ENCODE results near the gene PDE11A. TPM values are rescaled to one million over a fixed set of nuclear protein-coding genes. Genes with fewer than 3 reads are reported as not detected.

PDE11A gene
- total RNA-seq, 1 experiment from 2014 or later = 0.29 TPM

DNA sequence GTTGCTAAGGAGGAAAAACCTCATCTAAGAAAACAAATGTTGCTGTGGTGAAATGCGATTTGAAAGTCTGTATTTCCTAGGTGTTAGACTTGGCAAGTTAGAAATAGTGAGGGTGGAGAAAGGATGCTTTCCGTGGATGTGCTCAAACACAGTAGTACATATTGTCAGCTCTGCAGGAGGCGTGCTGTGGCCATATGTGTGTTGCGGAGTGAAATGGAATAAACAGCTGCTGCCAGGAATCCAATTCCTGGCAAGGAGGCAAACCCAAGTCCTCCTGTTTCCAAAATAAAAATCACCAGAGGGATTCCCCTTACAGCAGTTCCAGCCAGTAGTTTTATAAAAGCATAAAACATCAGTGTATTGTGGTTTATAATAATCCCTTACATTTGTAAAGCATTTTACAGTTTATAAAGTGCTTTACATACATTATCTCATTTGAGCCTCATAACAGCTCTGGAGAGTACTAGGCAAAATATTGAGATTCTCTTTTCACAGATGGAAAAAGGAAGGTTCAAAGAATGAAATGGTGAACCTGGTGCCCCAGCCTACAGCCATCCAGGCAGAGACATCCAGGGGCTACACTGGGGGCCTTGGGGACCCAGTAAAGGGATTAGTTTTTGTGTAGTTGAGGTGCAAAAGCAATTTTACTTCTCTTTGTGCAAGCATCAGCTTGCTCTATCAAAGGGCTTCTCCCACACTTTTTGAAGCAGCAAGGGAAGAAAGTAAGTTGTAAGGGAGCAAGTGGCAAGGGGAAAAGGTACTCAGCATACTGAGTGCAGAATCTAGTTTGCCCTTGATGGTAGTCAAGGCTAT is 474.0 kb downstream of the PDE11A start:
- DNase-seq (ENCODE audit: low read depth) = no peak

DNA sequence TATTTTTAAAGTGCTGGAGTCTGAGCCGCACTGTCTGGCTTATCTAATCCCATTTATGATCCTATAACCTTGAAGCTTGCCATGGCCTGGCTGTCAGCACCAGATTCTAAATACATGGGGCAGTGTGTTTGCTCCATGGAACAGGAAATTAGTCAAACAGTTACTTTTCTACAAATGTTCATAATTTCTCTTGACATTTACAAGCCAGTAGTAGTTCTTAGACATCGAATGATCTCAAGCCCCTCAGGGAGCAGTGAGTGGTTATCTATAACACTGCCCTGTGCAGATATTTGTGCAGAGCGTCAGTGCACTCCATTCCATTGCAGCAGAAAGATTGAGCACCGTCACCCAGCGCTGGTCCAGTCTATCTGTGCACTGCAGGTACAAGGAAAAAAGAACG is 474.8 kb downstream of the PDE11A start:
- no peak for DNase-seq (ENCODE audit: low read depth)

DNA sequence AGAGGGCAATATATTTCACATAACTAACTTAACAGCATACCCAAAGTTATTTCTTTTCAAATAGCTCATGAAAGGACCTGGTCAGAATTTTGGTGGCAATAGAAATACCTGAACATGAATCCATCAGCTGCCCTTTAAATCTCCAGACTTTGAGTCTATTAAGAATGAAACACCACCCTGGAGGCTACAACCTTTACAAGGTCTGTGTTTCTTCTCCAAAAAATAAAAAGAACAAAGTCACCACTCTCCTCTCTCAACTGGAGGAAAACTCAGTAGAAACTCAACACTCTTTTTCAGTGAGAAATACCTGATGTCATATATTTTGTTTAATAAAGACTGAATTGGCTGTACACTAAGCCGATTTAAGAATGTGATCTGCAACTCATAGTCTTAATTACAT is 475.7 kb downstream of the PDE11A start:
- no peak for DNase-seq (ENCODE audit: low read depth)

DNA sequence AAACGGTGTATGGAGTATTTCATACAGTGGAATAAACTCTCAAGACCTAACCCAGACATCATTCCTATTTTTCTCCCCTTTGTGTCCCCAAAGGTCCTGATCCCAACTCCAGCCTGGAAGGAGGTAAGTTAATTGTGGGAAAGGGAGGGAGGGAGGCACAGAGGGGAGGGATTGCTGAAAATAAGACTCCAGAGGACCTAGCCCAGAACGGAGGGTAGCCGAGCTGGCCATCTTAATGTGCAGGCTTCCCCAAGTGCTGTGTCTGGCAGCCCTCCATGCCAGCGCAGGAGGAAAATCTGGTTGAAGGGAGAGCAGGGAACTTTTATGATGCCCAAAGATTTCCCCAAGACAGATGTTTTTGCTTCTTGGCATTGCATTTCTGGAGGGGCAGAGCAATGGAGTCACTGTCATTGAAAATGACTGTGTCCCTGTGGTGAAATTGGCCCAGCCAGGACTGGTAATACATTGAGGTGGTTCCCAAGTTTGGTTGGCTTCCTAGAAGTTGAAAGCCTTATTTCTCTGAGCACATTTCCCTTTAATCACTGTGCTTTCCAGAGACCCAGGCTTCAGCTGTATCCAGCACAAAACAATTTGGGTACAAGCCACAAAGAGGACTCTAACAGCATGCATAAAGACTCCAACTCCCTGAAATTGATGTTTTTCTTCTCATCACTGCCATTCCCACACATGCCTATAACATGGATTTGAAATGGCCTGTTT is 477.3 kb downstream of the PDE11A start:
- DNase-seq (ENCODE audit: low read depth) = no peak

DNA sequence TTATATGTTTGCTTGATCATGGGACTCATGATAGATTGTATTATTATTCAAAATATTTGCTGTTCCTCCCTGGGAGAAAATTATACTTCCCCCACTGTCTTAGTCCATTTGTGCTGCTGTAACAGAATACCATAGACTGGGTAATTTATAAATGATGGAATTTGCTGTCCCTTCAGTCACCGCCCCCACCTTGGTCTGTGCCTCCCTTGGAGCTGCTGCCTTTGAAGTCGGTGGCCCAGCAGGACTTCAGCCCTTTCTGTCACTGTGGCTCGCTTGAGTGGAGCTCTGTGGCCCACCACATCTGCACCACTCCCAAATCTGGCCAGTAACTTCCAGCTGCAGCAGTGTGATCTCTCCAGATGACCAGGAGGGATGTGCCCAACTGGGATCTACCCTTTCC is 479.2 kb downstream of the PDE11A start:
- no peak for DNase-seq (ENCODE audit: low read depth)

DNA sequence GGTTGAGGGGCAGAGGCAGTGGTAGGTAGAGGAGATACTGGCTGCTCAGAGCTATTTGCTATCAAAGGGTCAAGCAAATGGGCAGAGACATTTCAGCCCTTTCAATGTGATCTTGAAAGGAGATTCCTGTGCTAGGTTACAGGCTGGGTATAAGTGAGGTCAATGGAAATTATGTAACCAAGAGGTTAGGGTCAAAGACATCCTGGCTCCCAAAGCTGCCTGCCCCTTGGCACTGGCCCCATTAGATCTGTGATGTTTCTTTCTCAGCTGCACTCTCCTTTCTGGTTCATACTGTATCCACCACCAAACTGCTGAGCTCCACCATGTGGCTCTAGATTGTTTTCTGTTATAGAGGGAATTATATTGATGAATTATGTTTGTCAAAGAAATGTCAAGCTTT is 479.6 kb downstream of the PDE11A start:
- no peak for DNase-seq (ENCODE audit: low read depth)

DNA sequence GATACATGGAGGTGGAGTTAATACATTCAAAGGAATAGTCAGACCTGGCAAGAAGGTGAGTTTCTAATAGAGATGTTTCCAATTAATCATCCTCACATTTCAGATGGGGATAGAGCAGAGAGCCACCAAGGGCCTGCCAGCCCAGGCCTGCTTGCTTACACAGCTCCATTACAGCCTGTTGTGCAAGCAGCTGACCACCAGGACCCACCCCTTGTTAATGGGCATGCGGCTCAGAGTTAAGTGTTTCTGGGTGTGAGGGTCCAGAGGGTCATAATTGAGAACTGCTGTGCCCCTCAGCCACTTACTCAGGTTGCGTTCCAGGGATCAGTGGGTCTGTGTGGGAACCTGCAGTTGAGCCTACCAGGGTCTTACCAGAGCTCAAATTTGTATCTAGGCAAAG is 480.2 kb downstream of the PDE11A start:
- DNase-seq (ENCODE audit: low read depth) = no peak

DNA sequence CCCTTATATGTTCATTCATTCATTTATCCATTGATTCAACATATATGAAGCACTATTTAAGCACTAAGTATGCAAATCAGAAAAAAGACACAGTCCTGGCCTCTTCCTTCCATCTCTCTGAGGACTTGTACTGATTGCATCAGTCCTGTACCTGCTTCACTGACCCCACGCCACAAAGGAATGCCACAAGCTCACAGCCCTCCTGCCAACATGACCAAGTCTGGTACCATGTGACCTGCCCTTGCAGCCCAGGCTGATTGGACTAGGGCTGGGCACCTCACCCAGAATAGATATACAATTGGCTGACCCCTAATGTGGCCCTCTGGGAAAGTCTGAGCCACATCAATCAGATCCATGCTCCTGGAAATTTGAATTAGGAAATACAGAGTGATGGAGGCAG is 483.4 kb downstream of the PDE11A start:
- no peak for DNase-seq (ENCODE audit: low read depth)

DNA sequence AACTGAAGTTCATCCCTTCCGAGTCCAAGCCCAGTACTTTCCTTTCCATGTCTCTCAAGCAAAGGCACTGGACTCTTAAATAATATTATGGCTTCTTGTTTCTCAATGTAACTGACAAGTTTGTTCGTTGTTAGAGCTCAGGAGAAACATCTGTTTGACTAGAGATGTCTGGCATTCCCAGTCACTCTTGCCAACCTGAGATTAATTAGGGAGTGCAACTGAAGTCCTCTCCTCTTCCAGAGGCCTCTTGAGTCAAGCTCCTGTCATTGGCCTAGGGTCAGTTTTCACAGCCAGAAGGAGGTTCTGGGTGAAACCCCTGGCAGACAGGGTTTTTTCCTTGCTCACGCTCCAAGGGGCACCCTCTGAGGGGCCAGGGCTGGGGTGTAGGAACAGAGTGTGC is 483.9 kb downstream of the PDE11A start:
- DNase-seq (ENCODE audit: low read depth) = no peak

DNA sequence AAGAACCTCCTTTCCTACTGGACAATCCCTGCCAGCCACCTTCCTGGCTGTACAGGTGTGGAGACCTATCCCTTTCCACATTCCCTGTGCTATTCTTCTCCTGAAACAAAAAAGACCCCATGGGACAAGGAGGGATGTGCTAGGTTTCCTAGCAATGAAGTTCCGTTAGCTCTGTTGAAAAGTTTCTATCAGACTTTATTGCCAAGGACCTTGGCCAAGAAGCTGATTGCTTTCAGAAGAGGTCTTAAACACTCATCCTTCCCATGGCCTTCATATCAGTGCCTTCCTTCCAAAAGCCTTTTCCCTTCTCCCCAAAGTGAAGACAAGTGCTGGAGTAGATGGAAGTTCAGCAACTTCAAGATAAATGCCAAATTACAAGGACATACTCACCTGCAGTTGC is 485.2 kb downstream of the PDE11A start:
- DNase-seq (ENCODE audit: low read depth) = no peak

DNA sequence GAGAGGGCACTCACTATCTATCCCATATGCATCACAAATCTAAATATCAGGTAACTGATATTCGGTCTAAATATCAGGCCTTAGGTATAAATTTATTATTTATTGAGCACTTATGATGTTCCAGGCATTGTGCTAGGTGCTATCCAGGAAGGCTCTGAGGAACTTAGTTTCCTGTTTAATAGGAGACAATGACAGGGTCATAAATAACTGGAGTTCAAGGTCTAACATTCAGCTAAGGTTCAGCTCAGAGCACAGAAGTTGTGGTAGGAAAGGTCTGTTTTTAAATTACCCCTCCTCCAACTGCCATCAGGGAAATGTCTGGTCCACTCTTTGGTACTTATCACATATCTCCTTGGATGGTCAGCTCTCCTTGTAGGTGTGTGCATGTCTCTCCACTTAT is 486.4 kb downstream of the PDE11A start:
- DNase-seq (ENCODE audit: low read depth) = no peak

DNA sequence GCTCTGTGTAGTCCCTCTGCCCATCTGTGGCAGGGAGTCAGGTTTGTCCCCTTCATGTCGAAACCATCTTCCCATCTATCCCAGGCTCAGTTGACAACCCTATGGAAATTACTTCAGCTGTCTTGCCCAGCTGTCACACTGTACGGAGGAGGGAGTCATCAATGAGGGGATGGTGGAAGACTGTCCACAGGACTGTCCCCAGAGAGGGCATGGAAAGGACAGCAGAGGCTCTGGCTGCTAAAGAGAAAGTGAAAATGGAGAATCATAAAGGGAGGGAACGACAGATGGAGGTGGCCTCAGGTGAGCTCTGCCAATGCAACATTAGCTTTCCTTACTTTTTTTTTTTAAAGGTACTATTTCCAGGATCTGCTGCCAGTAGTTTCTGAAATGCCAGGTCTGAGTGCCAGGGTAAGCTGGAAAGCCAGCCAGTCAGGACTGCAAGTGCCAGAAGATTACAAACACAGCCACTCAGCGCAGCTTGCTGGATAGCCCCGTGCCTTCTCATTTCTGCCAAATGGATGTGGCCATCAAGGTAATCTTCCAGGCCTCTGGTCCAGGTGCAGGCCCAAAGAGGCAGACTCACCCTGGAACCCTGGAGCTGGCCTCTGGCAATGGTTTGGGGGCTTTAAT is 487.2 kb downstream of the PDE11A start:
- DNase-seq (ENCODE audit: low read depth) = no peak

DNA sequence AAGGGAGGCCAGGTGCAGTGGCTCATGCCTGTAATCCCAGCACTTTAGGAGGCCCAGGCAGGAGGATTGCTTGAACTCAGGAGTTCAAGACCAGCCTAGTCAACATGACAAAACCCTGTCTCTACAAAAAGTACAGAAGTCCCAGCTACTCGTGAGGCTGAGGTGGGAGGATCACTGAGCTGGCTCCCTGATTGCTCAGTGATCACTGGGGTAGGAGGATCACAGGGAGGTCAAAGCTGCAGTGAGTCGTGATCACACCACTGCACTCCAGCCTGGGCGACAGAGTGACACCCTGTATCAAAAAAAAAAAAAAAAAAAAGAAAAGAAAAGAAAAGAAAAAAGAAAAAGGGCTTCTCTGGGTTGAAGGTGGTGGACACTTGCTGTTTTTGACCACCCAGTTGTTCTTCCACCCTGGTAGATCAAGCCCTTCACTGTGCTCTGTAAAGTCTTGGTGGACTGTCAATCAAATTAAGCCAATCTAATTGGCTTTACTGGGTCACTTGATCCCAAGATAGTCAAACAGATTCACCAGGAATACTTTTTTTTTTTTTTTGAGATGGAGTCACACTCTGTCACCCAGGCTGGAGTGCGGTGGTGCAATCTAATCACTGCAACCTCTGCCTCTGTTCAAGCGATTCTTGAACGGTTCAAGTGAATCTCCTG is 488.4 kb downstream of the PDE11A start:
- no peak for DNase-seq (ENCODE audit: low read depth)

DNA sequence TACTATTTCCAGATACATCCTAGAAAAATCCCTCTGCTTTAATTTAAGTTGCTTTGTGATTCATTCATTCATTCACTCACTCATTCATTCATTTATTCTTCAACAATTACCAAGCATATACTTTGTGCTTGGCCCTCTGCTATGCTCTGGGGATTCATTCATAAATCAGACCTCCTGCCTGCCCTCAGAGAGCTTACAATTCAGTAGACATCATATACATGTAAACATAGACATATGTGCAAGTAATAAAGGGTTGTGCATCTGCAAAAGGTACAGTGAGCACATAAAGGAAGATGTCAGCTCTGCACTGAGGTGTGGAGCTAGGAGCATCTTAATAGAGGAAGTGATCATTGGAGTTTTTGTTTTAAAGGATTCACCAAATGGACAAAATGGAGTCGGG is 490.6 kb downstream of the PDE11A start:
- DNase-seq (ENCODE audit: low read depth) = no peak

DNA sequence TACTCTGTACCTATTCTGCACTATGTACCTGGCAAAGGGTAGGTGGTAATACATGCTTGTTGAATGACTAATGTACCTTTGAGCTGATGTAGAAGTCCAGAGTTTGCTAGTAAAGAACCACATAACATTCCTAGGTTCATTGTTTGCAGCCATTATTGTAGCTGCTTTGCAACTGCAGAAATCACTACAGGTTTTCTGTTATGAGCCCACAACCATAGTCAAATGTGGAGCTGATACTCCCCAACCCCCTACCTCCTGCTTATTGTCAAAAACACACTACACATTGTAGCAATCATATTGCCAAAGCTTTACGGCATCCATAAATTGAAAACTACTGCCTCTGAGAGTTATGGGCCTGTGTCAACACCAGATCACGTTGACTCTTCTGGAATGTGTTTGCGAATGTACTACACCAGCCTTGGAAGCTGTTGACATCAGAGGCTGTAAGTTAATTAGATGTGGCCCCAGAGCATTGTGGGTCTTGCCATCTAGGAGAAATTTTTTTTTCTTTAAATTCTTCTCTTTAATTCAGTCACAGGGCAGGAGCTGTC is 493.0 kb downstream of the PDE11A start:
- DNase-seq (ENCODE audit: low read depth) = no peak

DNA sequence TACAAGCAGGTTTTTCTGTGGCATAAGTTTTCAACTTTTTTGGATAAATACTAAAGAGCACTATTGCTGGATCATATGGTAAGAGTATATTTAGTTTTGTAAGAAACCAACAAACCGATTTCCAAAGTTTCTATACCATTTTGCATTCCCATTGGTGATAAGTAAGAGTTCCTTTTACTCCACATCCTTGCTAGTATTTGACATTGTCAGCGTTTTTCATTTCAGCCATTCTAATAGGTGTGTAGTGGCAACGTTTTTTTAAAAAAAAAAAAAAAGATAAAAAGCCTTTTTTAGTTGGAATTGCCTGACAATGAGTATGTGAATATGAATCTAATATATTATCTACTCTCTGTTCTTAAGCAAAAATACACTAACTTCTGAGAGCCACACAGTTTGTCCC is 494.1 kb downstream of the PDE11A start:
- no peak for DNase-seq (ENCODE audit: low read depth)

DNA sequence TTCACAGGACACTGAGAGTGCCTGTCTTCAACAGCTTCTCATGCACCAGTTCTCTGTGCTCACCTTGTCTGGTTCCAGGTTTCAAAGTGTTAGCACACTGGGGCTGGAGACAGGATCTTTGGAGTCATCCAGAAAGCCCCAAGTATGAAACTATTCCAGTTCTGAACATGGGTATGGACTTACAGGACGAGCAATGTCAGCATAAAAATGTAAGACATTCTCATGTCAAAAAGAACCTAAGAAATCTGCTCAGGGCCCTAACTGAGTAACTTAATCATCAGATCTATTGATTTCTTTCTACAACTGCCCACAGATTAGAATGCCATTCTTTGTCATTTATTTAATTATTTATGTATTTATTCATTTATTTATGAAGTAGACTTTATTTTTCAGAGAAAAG is 495.5 kb downstream of the PDE11A start:
- DNase-seq (ENCODE audit: low read depth) = no peak

DNA sequence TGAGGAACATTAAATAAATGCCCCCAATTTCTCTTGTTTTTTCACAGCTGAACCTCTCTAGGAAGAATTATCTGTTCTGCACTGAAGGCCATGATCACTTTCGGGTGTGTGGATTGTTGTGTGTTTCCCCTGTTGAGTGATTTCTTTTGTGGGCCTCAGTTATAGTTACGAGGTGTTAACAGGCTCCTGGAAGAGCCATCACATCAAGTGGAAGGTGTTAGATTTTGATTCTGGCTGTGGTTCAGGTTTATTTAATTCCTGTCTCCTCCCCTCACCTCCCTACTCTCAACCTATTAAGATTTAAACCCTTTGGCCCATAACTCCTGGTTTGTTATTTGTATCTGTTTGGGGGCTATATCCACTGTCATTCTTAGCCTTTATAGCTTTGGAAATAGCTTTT is 497.2 kb downstream of the PDE11A start:
- DNase-seq (ENCODE audit: low read depth) = no peak

DNA sequence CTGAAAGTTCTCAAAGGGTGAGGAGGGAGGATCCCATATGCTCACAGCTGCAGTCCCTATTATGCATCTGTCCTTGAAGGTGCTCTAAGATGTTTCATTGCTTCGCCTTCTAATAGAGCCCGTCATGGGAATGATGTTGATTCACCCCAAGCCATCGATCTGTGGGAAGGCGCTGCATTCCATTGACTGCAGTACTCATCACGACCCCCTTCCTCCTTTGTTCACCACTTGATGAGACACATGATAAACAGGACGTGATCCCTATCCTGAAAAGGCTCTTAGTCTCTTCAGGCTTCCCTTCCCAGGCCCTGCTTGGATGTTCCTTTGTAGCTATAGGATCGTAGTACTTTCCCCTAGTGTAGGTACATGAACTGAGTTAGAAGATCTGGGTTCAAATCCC is 498.2 kb downstream of the PDE11A start:
- DNase-seq (ENCODE audit: low read depth) = no peak

Data from Daoy (cell line).